GM19452 (cell line): ENCODE data around the gene ITPR3.
"Not testable (repeated sequence)": the region's sequence is repeated elsewhere in the genome, so short reads cannot be mapped to it uniquely, and the experiment has no call there.

ENCODE experiments used
- ATAC-seq: cut with Tn5 transposase; IDR thresholded peaks from one replicate; pipeline ENCODE4 v1.9.1; 2021; ENCODE audit not compliant: unreplicated experiment

The ITPR3 gene

GRCh38 chr6:33590531-33591198, 30.5 kb upstream of the ITPR3 start:
- ATAC-seq, result no peak

GRCh38 chr6:33591424-33592032, 29.6 kb upstream of the ITPR3 start:
- no peak for ATAC-seq

GRCh38 chr6:33592280-33592594, 28.9 kb upstream of the ITPR3 start:
- ATAC-seq, result no peak

- peak; percentile 47 for ATAC-seq
These were observed 28.3 kb upstream of the ITPR3 start for GRCh38 chr6:33592595-33593413.

- no peak for ATAC-seq
These were observed 27.8 kb upstream of the ITPR3 start for GRCh38 chr6:33593414-33593727.

- ATAC-seq, result no peak
These were observed 25.9 kb upstream of the ITPR3 start for GRCh38 chr6:33595001-33595846.

GRCh38 chr6:33596894-33597293, 24.2 kb upstream of the ITPR3 start:
- not testable (repeated sequence) for ATAC-seq

GRCh38 chr6:33597551-33598322, 23.4 kb upstream of the ITPR3 start:
- no peak for ATAC-seq

GRCh38 chr6:33599413-33599938, 21.6 kb upstream of the ITPR3 start:
- no peak for ATAC-seq

- ATAC-seq, result no peak
These were observed 20.4 kb upstream of the ITPR3 start for GRCh38 chr6:33600761-33601160.

- no peak for ATAC-seq
These were observed 18.9 kb upstream of the ITPR3 start for GRCh38 chr6:33602180-33602579.

GRCh38 chr6:33604941-33605854, 15.9 kb upstream of the ITPR3 start:
- no peak for ATAC-seq

- no peak for ATAC-seq
These were observed 14.5 kb upstream of the ITPR3 start for GRCh38 chr6:33606642-33607041.

- no peak for ATAC-seq
These were observed 13.9 kb upstream of the ITPR3 start for GRCh38 chr6:33607126-33607783.

GRCh38 chr6:33607784-33608161, 13.3 kb upstream of the ITPR3 start:
- ATAC-seq, result no peak

GRCh38 chr6:33609019-33609418, 12.1 kb upstream of the ITPR3 start:
- no peak for ATAC-seq

- ATAC-seq, result no peak
These were observed 11.6 kb upstream of the ITPR3 start for GRCh38 chr6:33609528-33609927.

- no peak for ATAC-seq
These were observed 11.1 kb upstream of the ITPR3 start for GRCh38 chr6:33610067-33610466.
